Panc1 (cell line): ENCODE data around the gene GNG14.

Experiments used
- CTCF ChIP-seq: fragments of 450-650 bp; IDR thresholded peaks from 2 replicates; pipeline ENCODE4 v1.5.1; 2017; ENCODE audit warnings: mild to moderate bottlenecking
- POLR2AphosphoS5 ChIP-seq: IDR thresholded peaks from 2 replicates; pipeline ENCODE4 v1.6.1; 2012; ENCODE audit warnings: mild to moderate bottlenecking, low read depth, low read length, moderate library complexity
- TF ChIP-seq, protein P1 (sequence below), 2 experiments: IDR thresholded peaks; 2 replicates each; pipeline ENCODE4 v1.6.1; 2011 to 2012; ENCODE audit warnings: low read depth in 2 of 2, control low read depth in 1 of 2, low read length in 1 of 2, mild to moderate bottlenecking in 1 of 2, moderate library complexity in 1 of 2; ENCODE audit not compliant: insufficient read depth in 1 of 2

DNA sequence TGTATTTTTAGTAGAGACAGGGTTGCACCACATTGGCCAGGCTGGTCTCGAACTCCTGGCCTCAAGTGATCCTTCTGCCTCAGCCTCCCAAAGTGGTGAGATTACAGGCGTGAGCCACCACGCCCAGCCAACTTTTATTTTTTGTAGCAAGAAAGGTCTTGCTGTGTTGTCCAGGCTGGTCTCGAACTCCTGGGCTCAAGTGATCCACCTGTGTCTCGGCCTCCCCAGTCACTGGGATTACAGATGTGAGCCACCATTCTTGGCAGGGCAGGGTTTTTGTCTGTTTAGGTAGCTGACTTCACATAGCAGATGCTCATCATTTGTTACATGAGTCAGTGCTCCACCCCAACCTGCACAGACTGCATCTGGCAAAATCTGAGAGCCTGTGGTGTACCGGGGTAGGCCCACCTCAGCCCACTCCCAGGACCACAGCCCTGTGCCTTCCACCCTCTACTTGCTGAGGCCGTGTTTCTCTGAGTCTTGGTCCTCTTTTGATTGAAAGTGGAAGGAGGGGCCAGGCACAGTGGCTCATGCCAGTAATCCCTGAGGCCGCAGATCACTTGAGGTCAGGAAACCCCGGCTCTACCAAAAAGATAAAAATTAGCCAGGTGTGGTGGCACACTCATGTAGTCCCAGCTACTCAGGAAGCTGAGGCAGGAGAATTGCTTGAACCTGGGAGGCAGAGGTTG lies 40.1 kb downstream of the GNG14 start:
- TF ChIP-seq CTCF (no peak), POLR2AphosphoS5 (no peak)
- TF ChIP-seq, protein P1, sequence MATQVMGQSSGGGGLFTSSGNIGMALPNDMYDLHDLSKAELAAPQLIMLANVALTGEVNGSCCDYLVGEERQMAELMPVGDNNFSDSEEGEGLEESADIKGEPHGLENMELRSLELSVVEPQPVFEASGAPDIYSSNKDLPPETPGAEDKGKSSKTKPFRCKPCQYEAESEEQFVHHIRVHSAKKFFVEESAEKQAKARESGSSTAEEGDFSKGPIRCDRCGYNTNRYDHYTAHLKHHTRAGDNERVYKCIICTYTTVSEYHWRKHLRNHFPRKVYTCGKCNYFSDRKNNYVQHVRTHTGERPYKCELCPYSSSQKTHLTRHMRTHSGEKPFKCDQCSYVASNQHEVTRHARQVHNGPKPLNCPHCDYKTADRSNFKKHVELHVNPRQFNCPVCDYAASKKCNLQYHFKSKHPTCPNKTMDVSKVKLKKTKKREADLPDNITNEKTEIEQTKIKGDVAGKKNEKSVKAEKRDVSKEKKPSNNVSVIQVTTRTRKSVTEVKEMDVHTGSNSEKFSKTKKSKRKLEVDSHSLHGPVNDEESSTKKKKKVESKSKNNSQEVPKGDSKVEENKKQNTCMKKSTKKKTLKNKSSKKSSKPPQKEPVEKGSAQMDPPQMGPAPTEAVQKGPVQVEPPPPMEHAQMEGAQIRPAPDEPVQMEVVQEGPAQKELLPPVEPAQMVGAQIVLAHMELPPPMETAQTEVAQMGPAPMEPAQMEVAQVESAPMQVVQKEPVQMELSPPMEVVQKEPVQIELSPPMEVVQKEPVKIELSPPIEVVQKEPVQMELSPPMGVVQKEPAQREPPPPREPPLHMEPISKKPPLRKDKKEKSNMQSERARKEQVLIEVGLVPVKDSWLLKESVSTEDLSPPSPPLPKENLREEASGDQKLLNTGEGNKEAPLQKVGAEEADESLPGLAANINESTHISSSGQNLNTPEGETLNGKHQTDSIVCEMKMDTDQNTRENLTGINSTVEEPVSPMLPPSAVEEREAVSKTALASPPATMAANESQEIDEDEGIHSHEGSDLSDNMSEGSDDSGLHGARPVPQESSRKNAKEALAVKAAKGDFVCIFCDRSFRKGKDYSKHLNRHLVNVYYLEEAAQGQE (IDR thresholded peaks at IDR 0.05; ENCODE audit: insufficient read depth in 1 of 2, low read depth in 2 of 2, low read length in 1 of 2), result no peak
